ENCODE data around the gene RPL18. TPM values are rescaled to one million over a fixed set of nuclear protein-coding genes. Genes with fewer than 3 reads are reported as not detected.

Gene RPL18
- total RNA-seq, 1 donor, result 1,575 TPM

DNA sequence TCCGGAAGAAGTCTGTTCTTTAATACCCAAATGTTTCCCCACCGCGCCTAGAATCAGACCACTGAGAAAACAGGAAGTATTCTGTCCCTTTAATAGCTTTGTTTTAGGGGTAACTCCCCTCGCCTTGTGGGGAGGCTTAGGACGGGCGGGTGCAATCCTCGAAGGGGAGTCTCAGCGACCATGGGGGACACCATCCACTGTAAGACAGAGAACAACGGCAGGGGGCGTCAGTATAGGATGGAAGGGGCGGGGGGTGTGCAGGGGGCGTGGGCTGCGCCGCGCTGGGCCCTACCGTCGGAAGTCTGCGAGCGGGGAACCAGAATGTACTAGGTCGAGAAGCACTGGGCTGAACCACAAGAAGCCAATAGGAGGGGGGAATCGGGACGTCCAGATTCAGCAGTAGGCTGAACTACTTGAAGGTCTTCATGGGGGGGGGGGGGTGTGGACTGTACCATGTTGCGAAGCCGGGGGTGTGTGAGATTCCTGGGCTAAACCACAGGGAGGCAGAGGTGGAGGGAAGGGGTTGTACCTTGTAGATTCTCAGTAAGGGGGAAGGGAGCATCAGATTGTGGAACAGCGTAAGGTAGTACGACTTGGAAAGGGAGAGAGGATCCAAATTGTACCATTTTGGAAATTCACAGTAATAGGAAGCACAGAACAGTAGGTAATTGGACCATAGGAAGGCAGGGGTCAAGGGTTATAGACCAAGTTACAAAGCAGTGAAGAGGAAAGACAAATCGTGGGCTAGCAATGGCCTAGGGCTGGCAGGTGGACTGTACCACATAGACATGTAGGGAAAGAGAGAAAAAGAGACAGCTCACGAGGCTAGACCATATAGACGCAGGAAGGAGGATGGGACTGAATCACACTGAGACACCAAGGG lies 19.2 kb upstream of the RPL18 start:
- peak overlapping the region; percentile 71 for H3K4me3 ChIP-seq (ENCODE audit: low read depth, low read length)
- DNase-seq (ENCODE audit: low read depth), result peak; percentile 97
- TF ChIP-seq, protein P1, sequence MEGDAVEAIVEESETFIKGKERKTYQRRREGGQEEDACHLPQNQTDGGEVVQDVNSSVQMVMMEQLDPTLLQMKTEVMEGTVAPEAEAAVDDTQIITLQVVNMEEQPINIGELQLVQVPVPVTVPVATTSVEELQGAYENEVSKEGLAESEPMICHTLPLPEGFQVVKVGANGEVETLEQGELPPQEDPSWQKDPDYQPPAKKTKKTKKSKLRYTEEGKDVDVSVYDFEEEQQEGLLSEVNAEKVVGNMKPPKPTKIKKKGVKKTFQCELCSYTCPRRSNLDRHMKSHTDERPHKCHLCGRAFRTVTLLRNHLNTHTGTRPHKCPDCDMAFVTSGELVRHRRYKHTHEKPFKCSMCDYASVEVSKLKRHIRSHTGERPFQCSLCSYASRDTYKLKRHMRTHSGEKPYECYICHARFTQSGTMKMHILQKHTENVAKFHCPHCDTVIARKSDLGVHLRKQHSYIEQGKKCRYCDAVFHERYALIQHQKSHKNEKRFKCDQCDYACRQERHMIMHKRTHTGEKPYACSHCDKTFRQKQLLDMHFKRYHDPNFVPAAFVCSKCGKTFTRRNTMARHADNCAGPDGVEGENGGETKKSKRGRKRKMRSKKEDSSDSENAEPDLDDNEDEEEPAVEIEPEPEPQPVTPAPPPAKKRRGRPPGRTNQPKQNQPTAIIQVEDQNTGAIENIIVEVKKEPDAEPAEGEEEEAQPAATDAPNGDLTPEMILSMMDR (IDR thresholded peaks at IDR 0.05; ENCODE audit: insufficient read depth, low read depth, low read length), result peak; percentile 5

DNA sequence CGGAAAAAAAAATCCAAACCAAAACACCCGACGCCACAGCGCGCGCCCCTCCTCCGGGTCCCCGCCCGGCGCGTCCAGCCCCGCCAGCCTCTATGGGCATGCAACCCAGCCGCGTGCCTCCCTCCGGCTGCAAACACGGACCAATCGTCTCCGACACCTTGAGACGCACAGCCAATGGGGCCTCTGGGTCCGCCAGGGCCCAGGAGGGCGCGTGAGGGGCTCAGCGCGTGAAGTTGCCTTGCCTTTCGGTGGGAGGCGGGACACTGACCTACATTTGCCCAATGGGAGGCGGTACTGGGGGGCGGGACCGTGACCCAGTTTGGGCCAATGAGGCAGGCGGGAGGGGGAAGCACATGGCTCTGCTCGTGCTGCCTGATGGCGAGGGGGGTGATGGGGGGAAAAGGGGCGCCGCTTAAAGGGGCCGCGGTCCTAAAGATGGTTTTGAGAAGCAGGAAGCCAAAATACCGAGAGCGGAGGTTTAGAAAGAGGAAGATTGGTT lies 18.5 kb upstream of the RPL18 start:
- TF ChIP-seq, protein P1 (IDR thresholded peaks at IDR 0.05; ENCODE audit: insufficient read depth, low read depth, low read length), result no peak
- peak overlapping the region; percentile 71 for H3K4me3 ChIP-seq (ENCODE audit: low read depth, low read length)
- peak; percentile 100 for DNase-seq (ENCODE audit: low read depth)

DNA sequence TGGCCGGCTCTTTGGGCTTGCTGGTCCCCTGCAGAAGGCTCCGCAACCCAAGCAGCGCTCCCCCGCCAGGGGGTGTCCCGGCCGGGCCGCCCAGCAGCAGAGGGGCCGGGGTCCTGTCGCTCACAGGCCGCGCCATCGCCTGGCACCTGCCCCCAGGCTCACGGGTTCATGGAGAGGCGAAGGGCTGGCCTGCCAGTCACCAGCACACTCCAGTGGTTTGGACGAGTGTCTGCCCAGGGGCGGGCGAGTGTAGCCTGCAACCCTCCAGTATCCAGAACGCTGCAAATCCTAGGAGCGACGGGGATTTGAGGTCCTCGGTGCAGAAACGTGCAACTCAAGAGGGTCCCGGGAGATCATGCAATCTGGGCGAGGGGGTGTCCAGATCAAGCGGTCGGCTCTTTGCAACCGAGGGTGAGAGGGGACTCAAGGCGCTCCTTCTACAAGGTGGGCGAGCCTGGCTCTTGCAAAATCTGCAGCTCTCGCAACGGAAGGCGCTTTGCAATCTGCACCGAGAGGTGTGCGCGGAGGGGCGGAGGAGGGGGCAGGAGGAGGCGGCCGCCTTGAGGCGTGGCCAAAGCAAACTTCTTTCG lies 18.0 kb upstream of the RPL18 start, which contains the start of gene DBP:
Gene DBP, minus strand, starts transcription at position 521 of the 590 bp plus-strand sequence. Its CDS starts 385 bp downstream, at position 136.
- DNase-seq (ENCODE audit: low read depth), result no peak
- TF ChIP-seq, protein P1 (IDR thresholded peaks at IDR 0.05; ENCODE audit: insufficient read depth, low read depth, low read length), result peak; percentile 20
- H3K4me3 ChIP-seq (ENCODE audit: low read depth, low read length), result peak within 1 kb of the TSS; percentile 71

GRCh38 chr19:48635966-48636858 lies 17.2 kb upstream of the RPL18 start:
- H3K4me3 ChIP-seq (ENCODE audit: low read depth, low read length), result peak overlapping the region; percentile 61
- DNase-seq (ENCODE audit: low read depth), result no peak
- TF ChIP-seq, protein P1 (IDR thresholded peaks at IDR 0.05; ENCODE audit: insufficient read depth, low read depth, low read length), result no peak

DNA sequence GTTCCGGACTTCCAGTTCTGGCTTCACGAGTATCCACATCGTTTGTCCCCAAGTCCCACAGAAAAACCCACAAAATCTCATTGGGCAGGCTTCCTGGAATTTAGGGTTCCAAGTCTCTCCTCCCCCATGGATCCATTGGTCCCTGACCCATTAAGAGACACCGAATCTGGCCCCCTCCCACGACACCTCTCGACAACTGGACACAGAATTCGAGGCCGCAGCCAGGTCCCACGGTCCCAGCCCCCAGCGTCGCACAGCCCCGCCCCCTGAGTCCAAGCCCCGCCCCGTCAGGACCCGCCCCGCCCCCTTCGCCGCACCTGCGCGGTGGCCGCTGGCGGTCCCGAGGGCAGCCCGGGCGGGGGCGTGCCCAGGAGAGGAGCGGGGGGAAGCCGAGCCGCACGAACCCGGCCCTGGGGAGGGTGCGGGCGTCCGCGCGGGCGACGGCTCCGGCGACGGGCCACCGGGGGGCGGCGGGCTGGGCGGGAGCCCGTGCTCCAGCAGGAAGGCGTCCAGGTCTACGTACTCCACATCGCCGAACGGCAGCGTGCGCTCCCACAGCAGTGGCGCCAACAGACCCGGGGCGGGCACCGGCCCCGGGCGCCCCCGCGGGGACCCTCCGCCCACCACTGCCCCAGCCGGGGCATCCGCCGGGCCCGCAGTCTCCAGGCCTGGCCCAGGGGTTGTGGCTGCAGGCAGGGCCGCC lies 16.4 kb upstream of the RPL18 start:
- TF ChIP-seq, protein P1 (IDR thresholded peaks at IDR 0.05; ENCODE audit: insufficient read depth, low read depth, low read length), result no peak
- peak overlapping the region; percentile 61 for H3K4me3 ChIP-seq (ENCODE audit: low read depth, low read length)
- DNase-seq (ENCODE audit: low read depth), result peak; percentile 47

Measured in fibroblast of villous mesenchyme (primary cell).